Left ventricle myocardium inferior (tissue), 1 donor: Measurements from ENCODE around the gene CFAP92. TPM values are rescaled to one million over a fixed set of nuclear protein-coding genes. Genes with fewer than 3 reads are reported as not detected.

ENCODE experiments used
- DNase-seq: peaks from one replicate; pipeline ENCODE4 v3.0.0-alpha.2; 2020
- H3K27ac ChIP-seq: fragments of 200-600 bp; replicated peaks from 2 replicates; pipeline ENCODE4 v1.8.0; 2021
- H3K27me3 ChIP-seq: fragments of 200-600 bp; 2 replicates; pipeline ENCODE4 v1.8.0; 2021; ENCODE audit warnings: low read depth
- H3K36me3 ChIP-seq: fragments of 200-600 bp; 2 replicates; pipeline ENCODE4 v1.8.0; 2021
- H3K4me1 ChIP-seq: fragments of 200-600 bp; 2 replicates; pipeline ENCODE4 v1.8.0; 2021
- H3K4me3 ChIP-seq: fragments of 200-600 bp; 2 replicates; pipeline ENCODE4 v1.8.0; 2021; ENCODE audit warnings: mild to moderate bottlenecking, moderate library complexity
- H3K9me3 ChIP-seq: fragments of 200-600 bp; replicated peaks from 2 replicates; pipeline ENCODE4 v1.8.0; 2021
- CTCF ChIP-seq: fragments of 200-600 bp; IDR thresholded peaks from 2 replicates; pipeline ENCODE4 v1.8.0; 2021; ENCODE audit warnings: antibody characterized with exemption, mild to moderate bottlenecking, borderline replicate concordance
- intact Hi-C: fragments of 100-400 bp; cut with micrococcal nuclease; formaldehyde crosslinking; loops from one replicate; pipeline ENCODE4 v1.11.0; 2022
- total RNA-seq: library from RNA; stranded (reverse); fragmentation: NEBNext Ultra II Directional; extraction: Animal tissue kit (Norgen Biotek cat#: 25700); gene quantifications from one replicate; pipeline ENCODE4 v1.2.1, GENCODE V29; 2021
- donor health status: DM: no; HTN: yes; CAD: no; lungs with severe emphysema.

CFAP92 gene
- total RNA-seq, 1 donor from 2014 or later = 0.25 TPM

DNA sequence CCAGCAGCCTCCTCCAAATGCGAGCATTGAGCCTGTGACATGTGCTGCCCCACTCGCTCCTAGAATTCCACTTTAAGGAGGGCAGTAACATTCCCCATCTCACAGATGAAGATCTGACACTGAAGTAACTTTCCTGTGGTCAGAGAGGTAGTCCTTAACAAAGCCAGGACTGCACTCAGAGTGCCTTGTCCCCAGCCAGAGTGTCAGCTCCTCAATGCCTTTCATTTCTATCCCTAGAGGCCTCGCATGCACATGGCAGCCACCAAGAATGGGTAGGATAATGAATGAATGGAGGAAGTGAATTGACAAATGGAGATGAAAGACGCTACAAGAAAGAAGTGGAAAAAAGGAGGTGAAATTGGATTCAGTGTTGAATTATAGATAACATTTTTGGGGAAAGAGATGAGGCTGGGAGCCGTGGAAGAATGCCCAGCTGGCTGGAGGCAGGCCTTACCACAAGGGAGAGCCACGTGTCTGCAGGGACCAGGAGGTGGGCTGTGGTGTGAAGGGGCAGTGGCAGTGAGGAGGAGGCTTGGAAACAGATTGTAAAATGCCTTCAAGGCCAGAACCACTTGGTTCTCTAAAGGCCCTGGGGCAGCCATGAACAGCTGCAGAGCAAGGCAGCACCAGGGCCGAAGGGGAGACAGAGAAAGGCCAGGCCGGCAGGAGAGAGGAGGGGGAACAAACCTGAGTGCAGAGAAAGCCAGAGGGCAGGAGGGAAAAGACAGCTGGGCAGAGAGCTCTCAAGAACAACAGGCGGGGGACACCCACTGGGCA is 10.4 kb downstream of the CFAP92 start:
- no peak for TF ChIP-seq CTCF
- intact Hi-C loops = no loop called here
- no peaks in the 10 kb centered on the region for H3K36me3 ChIP-seq
- no peaks in the 10 kb centered on the region for H3K4me1 ChIP-seq
- no peak for DNase-seq
- no peaks in the 10 kb centered on the region for H3K27me3 ChIP-seq
- no peak overlapping the region for H3K4me3 ChIP-seq
- H3K9me3 ChIP-seq = no peaks in the 10 kb centered on the region
- H3K27ac ChIP-seq = no peak overlapping the region

- DNase-seq = no peak
- H3K9me3 ChIP-seq = no peaks in the 10 kb centered on the region
- intact Hi-C loops = no loop called here
- no peaks in the 10 kb centered on the region for H3K27me3 ChIP-seq
- no peak overlapping the region for H3K4me3 ChIP-seq
- H3K4me1 ChIP-seq = peaks cover 16% of the 10 kb centered on the region
- no peak for TF ChIP-seq CTCF
- H3K27ac ChIP-seq = no peak overlapping the region
- no peaks in the 10 kb centered on the region for H3K36me3 ChIP-seq
Measured at GRCh38 chr3:128975276-128975675, 18.6 kb downstream of the CFAP92 start.

DNA sequence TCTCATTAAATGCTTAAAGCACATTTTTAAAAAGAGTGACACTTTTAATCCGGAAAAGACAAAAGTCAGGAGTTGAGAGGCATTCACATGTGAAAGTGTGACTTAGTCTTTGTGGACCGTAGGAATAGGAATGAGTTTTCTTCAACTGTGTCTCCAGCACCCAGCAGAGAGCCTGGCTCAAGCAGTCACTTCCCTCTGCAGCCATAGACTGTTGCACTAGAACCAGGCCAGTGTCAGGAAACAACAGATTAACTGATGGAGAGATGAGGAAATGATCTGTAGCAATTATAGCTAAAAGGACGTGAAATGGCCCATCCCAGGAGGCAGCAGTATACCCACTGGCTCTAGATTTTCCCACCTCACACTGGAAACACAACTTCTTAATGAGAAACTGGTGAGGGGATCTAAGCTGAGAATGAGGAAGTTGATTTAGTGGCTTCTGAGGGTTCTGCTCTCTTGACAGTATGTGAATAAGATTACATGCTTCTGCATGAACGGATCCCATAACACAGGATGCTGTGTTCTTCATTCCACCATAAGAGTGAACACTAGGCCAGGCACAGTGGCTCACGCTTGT is 19.8 kb downstream of the CFAP92 start:
- Histone ChIP-seq H3K4me1 (peaks cover 20% of the 10 kb centered on the region), H3K9me3 (no peaks in the 10 kb centered on the region), H3K36me3 (no peaks in the 10 kb centered on the region), H3K4me3 (no peak overlapping the region), H3K27ac (no peak overlapping the region), H3K27me3 (no peaks in the 10 kb centered on the region)
- TF ChIP-seq CTCF = no peak
- DNase-seq = no peak
- intact Hi-C loops = no loop called here

DNA sequence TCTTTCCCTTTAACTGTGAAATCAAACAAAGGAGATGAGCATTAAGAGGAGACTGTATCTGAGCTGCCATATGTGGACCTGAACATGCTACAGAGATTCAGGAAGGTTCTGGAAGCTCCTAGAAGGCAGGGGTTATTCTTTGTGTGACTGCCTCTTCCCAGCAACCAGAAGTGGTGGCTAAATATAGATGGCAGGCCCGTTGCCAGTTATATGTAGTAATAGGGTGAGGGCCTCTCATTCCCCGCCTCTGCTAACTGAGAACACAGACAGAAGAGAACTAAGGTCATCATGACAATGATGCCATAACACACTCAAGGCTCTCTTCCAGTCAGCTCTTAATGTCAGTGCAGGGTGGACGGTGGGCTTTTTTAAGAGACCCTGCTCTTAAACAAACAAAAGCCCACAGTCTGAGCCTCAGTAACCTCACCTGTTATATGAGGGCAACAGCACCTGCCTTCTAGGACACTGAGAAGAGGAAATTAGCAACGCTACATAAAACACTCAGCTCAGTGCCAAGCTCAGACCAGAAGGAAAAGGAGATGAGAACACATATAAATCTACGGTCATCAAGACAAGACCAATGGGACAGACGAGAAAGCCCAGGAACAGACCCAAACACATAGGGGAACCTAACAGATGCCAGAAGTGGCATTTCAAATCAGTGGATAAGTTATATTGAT is 22.3 kb downstream of the CFAP92 start:
- DNase-seq = peak; percentile 49
- H3K27ac ChIP-seq = peak overlapping the region; percentile 72

GRCh38 chr3:128970740-128971047 is 23.2 kb downstream of the CFAP92 start:
- no peaks in the 10 kb centered on the region for H3K9me3 ChIP-seq
- no peaks in the 10 kb centered on the region for H3K36me3 ChIP-seq
- H3K4me1 ChIP-seq = peaks cover 20% of the 10 kb centered on the region
- no peak for DNase-seq
- H3K27ac ChIP-seq = peak overlapping the region; percentile 72
- H3K27me3 ChIP-seq = no peaks in the 10 kb centered on the region
- intact Hi-C loops = no loop called here
- no peak for TF ChIP-seq CTCF
- H3K4me3 ChIP-seq = no peak overlapping the region

More for the DNA sequence above, 22.3 kb downstream of the CFAP92 start:
- intact Hi-C loops = no loop called here
- Histone ChIP-seq H3K4me1 (peaks cover 20% of the 10 kb centered on the region), H3K27me3 (no peaks in the 10 kb centered on the region), H3K4me3 (no peak overlapping the region), H3K36me3 (no peaks in the 10 kb centered on the region), H3K9me3 (no peaks in the 10 kb centered on the region)
- TF ChIP-seq CTCF = no peak
